Ascending aorta (tissue), 2 donors: ENCODE measurements around the gene ALKBH4. TPM values are rescaled to one million over a fixed set of nuclear protein-coding genes. Genes with fewer than 3 reads are reported as not detected.
"Not testable (repeated sequence)": the region's sequence is repeated elsewhere in the genome, so short reads cannot be mapped to it uniquely, and the experiment has no call there.

ENCODE experiments used
- DNase-seq, 2 donors: peaks; one replicate each; pipeline ENCODE4 v3.0.0-alpha.2; 2019; ENCODE audit warnings: low spot score in 2 of 2
- H3K27ac ChIP-seq, 2 donors: fragments of 200-600 bp; sonication (generic); one replicate each; pipeline ENCODE4 v1.5.1; 2016 to 2017; ENCODE audit warnings: mild to moderate bottlenecking in 1 of 2
- H3K27me3 ChIP-seq: fragments of 200-600 bp; sonication (generic); one replicate; pipeline ENCODE4 v1.5.1; 2017
- H3K36me3 ChIP-seq, 2 donors: fragments of 200-600 bp; sonication (generic); one replicate each; pipeline ENCODE4 v1.5.1; 2016
- H3K4me1 ChIP-seq, 2 donors: fragments of 200-600 bp; sonication (generic); one replicate each; pipeline ENCODE4 v1.5.1; 2016 to 2017; ENCODE audit warnings: mild to moderate bottlenecking in 1 of 2
- H3K4me3 ChIP-seq, 2 donors: fragments of 200-600 bp; sonication (generic); one replicate each; pipeline ENCODE4 v1.5.1; 2016 to 2017; ENCODE audit warnings: mild to moderate bottlenecking in 1 of 2
- H3K9me3 ChIP-seq, 2 donors: fragments of 200-600 bp; sonication (generic); one replicate each; pipeline ENCODE4 v1.5.1; 2016
- intact Hi-C: fragments of 100-400 bp; cut with DNase I; formaldehyde crosslinking; loops from one replicate; pipeline ENCODE4 v1.15.1; 2023
- total RNA-seq: library from RNA; depleted of rRNA; stranded (reverse); fragments of >200 nt; gene quantifications from one replicate; pipeline ENCODE4 v1.1.0, GENCODE V29; 2016
- TF ChIP-seq, protein P1 (sequence below), 3 experiments: fragments of 200-600 bp in 2 of 3; fragments of 450-650 bp in 1 of 3; sonication (generic) in 2 of 3; IDR thresholded peaks; one replicate each; pipeline ENCODE4 v1.5.1; 2016 to 2019; ENCODE audit warnings: antibody characterized with exemption in 3 of 3, mild to moderate bottlenecking in 1 of 3, moderate library complexity in 1 of 3

Gene ALKBH4
- total RNA-seq, 1 donor from 2014 or later = 26.4 TPM

DNA sequence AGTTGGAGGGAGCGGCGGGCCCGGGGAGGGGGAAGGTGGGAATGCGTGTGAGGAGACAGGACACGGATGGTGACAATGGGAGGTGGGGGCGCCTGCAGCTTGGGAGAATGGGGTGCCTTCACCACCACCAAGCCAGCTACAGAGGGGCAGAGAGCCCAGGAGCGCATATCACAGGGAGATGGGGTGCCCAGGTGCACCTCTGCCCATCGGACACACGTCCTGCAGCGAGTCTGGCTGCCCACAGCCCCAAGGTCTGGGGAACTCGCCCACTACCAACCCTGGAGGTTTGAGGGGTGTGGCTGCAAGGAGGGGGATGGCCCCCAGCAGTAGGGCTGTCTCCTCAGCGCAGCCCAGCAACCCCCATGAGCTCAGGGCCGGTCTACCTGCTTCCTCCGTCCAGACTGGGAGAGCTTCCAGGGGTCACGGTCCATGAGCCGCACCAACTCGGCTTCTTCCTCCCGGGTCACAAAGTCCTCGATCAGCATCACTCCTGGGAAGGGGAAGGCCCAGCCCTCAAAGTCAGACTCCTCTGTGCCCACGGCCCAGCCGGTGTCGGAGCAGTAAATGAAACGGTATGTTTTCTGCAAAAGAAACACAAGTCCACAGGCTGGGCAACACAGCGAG is 5.3 kb downstream of the ALKBH4 start:
- H3K4me1 ChIP-seq = peaks cover 6 to 8% of the 10 kb centered on the region in 2 donors
- no peaks in the 10 kb centered on the region for H3K27me3 ChIP-seq
- no peak for DNase-seq
- intact Hi-C loops = no loop called here
- H3K9me3 ChIP-seq = no peaks in the 10 kb centered on the region
- H3K27ac ChIP-seq = no peak overlapping the region
- H3K4me3 ChIP-seq = no peak overlapping the region
- H3K36me3 ChIP-seq = peaks cover 37 to 44% of the 10 kb centered on the region in 2 donors
- TF ChIP-seq, protein P1, sequence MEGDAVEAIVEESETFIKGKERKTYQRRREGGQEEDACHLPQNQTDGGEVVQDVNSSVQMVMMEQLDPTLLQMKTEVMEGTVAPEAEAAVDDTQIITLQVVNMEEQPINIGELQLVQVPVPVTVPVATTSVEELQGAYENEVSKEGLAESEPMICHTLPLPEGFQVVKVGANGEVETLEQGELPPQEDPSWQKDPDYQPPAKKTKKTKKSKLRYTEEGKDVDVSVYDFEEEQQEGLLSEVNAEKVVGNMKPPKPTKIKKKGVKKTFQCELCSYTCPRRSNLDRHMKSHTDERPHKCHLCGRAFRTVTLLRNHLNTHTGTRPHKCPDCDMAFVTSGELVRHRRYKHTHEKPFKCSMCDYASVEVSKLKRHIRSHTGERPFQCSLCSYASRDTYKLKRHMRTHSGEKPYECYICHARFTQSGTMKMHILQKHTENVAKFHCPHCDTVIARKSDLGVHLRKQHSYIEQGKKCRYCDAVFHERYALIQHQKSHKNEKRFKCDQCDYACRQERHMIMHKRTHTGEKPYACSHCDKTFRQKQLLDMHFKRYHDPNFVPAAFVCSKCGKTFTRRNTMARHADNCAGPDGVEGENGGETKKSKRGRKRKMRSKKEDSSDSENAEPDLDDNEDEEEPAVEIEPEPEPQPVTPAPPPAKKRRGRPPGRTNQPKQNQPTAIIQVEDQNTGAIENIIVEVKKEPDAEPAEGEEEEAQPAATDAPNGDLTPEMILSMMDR (IDR thresholded peaks at IDR 0.05) = no peak

GRCh38 chr7:102457352-102457924 is 7.2 kb downstream of the ALKBH4 start:
- no peaks in the 10 kb centered on the region for H3K4me1 ChIP-seq
- H3K9me3 ChIP-seq = no peaks in the 10 kb centered on the region
- peaks cover 37 to 44% of the 10 kb centered on the region in 2 donors for H3K36me3 ChIP-seq
- TF ChIP-seq, protein P1 (IDR thresholded peaks at IDR 0.05) = no peak
- H3K4me3 ChIP-seq = no peak overlapping the region
- H3K27ac ChIP-seq = no peak overlapping the region
- H3K27me3 ChIP-seq = no peaks in the 10 kb centered on the region
- intact Hi-C loops = no loop called here
- DNase-seq = no peak

DNA sequence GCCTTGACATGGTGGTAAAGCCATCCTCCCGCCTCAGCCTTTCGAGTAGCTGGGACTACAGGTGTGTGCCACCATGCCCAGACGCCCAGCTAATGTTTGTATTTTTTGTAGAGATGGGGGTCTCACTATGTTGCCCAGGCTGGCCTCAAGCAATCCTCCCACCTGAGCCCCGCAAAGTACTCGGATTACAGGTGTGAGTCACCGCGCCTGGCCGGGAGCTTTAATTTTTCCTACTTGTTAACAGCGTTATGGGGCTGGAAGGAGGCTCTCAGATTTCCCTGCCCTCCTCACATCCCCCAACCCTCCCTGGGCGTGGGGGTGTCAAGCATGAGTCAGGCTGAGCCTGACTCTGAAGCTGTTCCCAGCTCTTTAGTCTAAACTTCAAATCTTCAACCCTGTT is 8.3 kb downstream of the ALKBH4 start:
- intact Hi-C loops = no loop called here
- H3K27ac ChIP-seq = no peak overlapping the region
- peaks cover 37 to 44% of the 10 kb centered on the region in 2 donors for H3K36me3 ChIP-seq
- H3K4me3 ChIP-seq = no peak overlapping the region
- H3K4me1 ChIP-seq = no peaks in the 10 kb centered on the region
- H3K9me3 ChIP-seq = no peaks in the 10 kb centered on the region
- no peaks in the 10 kb centered on the region for H3K27me3 ChIP-seq
- TF ChIP-seq, protein P1 (IDR thresholded peaks at IDR 0.05) = no peak
- no peak for DNase-seq

- Histone ChIP-seq H3K9me3 (no peaks in the 10 kb centered on the region), H3K27ac (no peak overlapping the region), H3K4me1 (no peaks in the 10 kb centered on the region), H3K27me3 (no peaks in the 10 kb centered on the region), H3K36me3 (peaks cover 37 to 44% of the 10 kb centered on the region in 2 donors), H3K4me3 (no peak overlapping the region)
- TF ChIP-seq, protein P1 (IDR thresholded peaks at IDR 0.05) = no peak
- intact Hi-C loops = no loop called here
- DNase-seq = no peak
Observed at GRCh38 chr7:102455596-102455995, 9.1 kb downstream of the ALKBH4 start.

- DNase-seq, H3K4me3 ChIP-seq, intact Hi-C loops, H3K4me1 ChIP-seq, H3K9me3 ChIP-seq, H3K27me3 ChIP-seq, H3K27ac ChIP-seq: not testable (repeated sequence)
- H3K36me3 ChIP-seq = peaks cover 37 to 44% of the 10 kb centered on the region in 2 donors
Observed at GRCh38 chr7:102454932-102455331, 9.7 kb downstream of the ALKBH4 start.

GRCh38 chr7:102454468-102454867 is 10.2 kb downstream of the ALKBH4 start:
- no peak for DNase-seq
- intact Hi-C loops = no loop called here
- peaks cover 36 to 44% of the 10 kb centered on the region in 2 donors for H3K36me3 ChIP-seq

More at GRCh38 chr7:102454468-102454867, 10.2 kb downstream of the ALKBH4 start:
- Histone ChIP-seq H3K4me3 (no peak overlapping the region), H3K9me3 (no peaks in the 10 kb centered on the region), H3K27ac (no peak overlapping the region), H3K27me3 (no peaks in the 10 kb centered on the region), H3K4me1 (no peaks in the 10 kb centered on the region)
- TF ChIP-seq, protein P1 (IDR thresholded peaks at IDR 0.05) = no peak
